D341Med (cell line): ENCODE measurements around the gene ADAMTSL1.
"Not testable (repeated sequence)": the region's sequence is repeated elsewhere in the genome, so short reads cannot be mapped to it uniquely, and the experiment has no call there.

Experiments used
- DNase-seq: peaks from one replicate; pipeline ENCODE4 v3.0.0; 2012; ENCODE audit warnings: low spot score

ADAMTSL1 gene

GRCh38 chr9:18907927-18908625 is 434.1 kb downstream of the ADAMTSL1 start:
- DNase-seq = no peak

- DNase-seq = no peak
Observed at GRCh38 chr9:18909140-18910018, 435.4 kb downstream of the ADAMTSL1 start.

- DNase-seq = no peak
Observed at GRCh38 chr9:18910435-18910834, 436.5 kb downstream of the ADAMTSL1 start.

- no peak for DNase-seq
Observed at GRCh38 chr9:18910916-18911315, 437.0 kb downstream of the ADAMTSL1 start.

- DNase-seq = no peak
Observed at GRCh38 chr9:18911714-18912342, 437.9 kb downstream of the ADAMTSL1 start.

- DNase-seq = no peak
Observed at GRCh38 chr9:18920141-18921084, 446.5 kb downstream of the ADAMTSL1 start.

GRCh38 chr9:18921366-18922075 is 447.6 kb downstream of the ADAMTSL1 start:
- no peak for DNase-seq

GRCh38 chr9:18922161-18922885 is 448.4 kb downstream of the ADAMTSL1 start:
- DNase-seq = no peak

- no peak for DNase-seq
Observed at GRCh38 chr9:18923167-18923566, 449.2 kb downstream of the ADAMTSL1 start.

- no peak for DNase-seq
Observed at GRCh38 chr9:18923671-18924430, 449.9 kb downstream of the ADAMTSL1 start.

GRCh38 chr9:18925880-18926279 is 451.9 kb downstream of the ADAMTSL1 start:
- DNase-seq = no peak

GRCh38 chr9:18926513-18926912 is 452.6 kb downstream of the ADAMTSL1 start:
- no peak for DNase-seq

GRCh38 chr9:18928711-18929110 is 454.8 kb downstream of the ADAMTSL1 start:
- no peak for DNase-seq

- not testable (repeated sequence) for DNase-seq
Observed at GRCh38 chr9:18930611-18931010, 456.7 kb downstream of the ADAMTSL1 start.

GRCh38 chr9:18935541-18935940 is 461.6 kb downstream of the ADAMTSL1 start:
- no peak for DNase-seq

- no peak for DNase-seq
Observed at GRCh38 chr9:18936094-18936871, 462.3 kb downstream of the ADAMTSL1 start.

GRCh38 chr9:18939943-18940342 is 466.0 kb downstream of the ADAMTSL1 start:
- DNase-seq = no peak

- no peak for DNase-seq
Observed at GRCh38 chr9:18941060-18941740, 467.2 kb downstream of the ADAMTSL1 start.
